A549 (cell line): ENCODE data around the gene VWF. TPM values are rescaled to one million over a fixed set of nuclear protein-coding genes. Genes with fewer than 3 reads are reported as not detected.
A peak's percentile ranks its signal among the peaks of the same experiment; 100 is the strongest.
"Not testable (repeated sequence)": the region's sequence is repeated elsewhere in the genome, so short reads cannot be mapped to it uniquely, and the experiment has no call there.

Experiments used
- ATAC-seq, 2 experiments: fragments of 200-7000 bp in 1 of 2; fragments of >200 bp in 1 of 2; cut with Nextera tagmentation in 1 of 2; cut with Tn5 transposase in 1 of 2; 3 replicates each; pipeline versions ENCODE4 v1.8.0 to v1.9.1; 2018 to 2020; ENCODE audit warnings: mild to moderate bottlenecking in 1 of 2, moderate library complexity in 1 of 2
- CTCF ChIA-PET: fragments of 300-600 bp; sonication (Branson Sonifier 250); formaldehyde crosslinking; extraction: SDS; loops from one replicate; lab custom pipeline; 2021; ENCODE audit warnings: antibody characterized with exemption, inconsistent platforms; lab: Yijun Ruan, JAX
- POLR2A ChIA-PET: fragments of 350-600 bp; formaldehyde crosslinking; extraction: SDS; loops from one replicate; lab custom pipeline; 2021; ENCODE audit warnings: antibody characterized with exemption, inconsistent platforms; lab: Yijun Ruan, JAX
- DNase-seq, 2 experiments: peaks; one replicate each; pipeline versions ENCODE4 v3.0.0 to v3.0.0-alpha.2; 2011 to 2016; ENCODE audit warnings: low read depth in 1 of 2, low spot score in 1 of 2
- FAIRE-seq: peaks from 2 replicates; lab custom pipeline; 2011; peaks lifted over from hg19 to GRCh38; lab: Jason Lieb, UNC
- H3K27ac ChIP-seq, 2 experiments: fragments of >200 bp; sonication (Bioruptor Twin); formaldehyde crosslinking; 3 replicates each; pipeline ENCODE4 v1.5.1; 2016 to 2017
- H3K4me1 ChIP-seq: fragments of >200 bp; sonication (Bioruptor Twin); formaldehyde crosslinking; 3 replicates; pipeline ENCODE4 v1.6.1; 2016
- H3K4me2 ChIP-seq: fragments of >200 bp; sonication (Bioruptor Twin); formaldehyde crosslinking; 3 replicates; pipeline ENCODE4 v1.6.1; 2016
- H3K4me3 ChIP-seq: fragments of >200 bp; sonication (Bioruptor Twin); formaldehyde crosslinking; 3 replicates; pipeline ENCODE4 v1.5.1; 2016
- H3K9me3 ChIP-seq: fragments of >200 bp; sonication (Bioruptor Twin); formaldehyde crosslinking; 3 replicates; pipeline ENCODE4 v1.6.1; 2016
- ATOH8 ChIP-seq: fragments of 250-450 bp; sonication (Bioruptor Pico); IDR thresholded peaks from 2 replicates; pipeline ENCODE4 v1.5.0; 2020; ENCODE audit warnings: low read depth, mild to moderate bottlenecking, moderate library complexity
- BCL3 ChIP-seq: fragments of >200 bp; sonication (Bioruptor Twin); formaldehyde crosslinking; IDR thresholded peaks from 3 replicates; pipeline ENCODE4 v1.6.1; 2016
- CBX8 ChIP-seq: fragments of 200-600 bp; sonication (generic); IDR thresholded peaks from 2 replicates; pipeline ENCODE4 v1.6.1; 2016
- CEBPB ChIP-seq, 2 experiments: fragments of >200 bp in 1 of 2; sonication (Bioruptor Twin) in 1 of 2; formaldehyde crosslinking in 1 of 2; IDR thresholded peaks; 2 replicates each; pipeline ENCODE4 v1.6.1; 2012 to 2016
- CTCF ChIP-seq: fragments of >200 bp; sonication (Bioruptor Twin); formaldehyde crosslinking; IDR thresholded peaks from 3 replicates; pipeline ENCODE4 v1.5.1; 2016
- EHMT2 ChIP-seq: fragments of 200-600 bp; sonication (generic); IDR thresholded peaks from 2 replicates; pipeline ENCODE4 v1.6.1; 2016; ENCODE audit warnings: antibody characterized with exemption, low read depth, mild to moderate bottlenecking, moderate library complexity
- ELK1 ChIP-seq: fragments of 150-350 bp; IDR thresholded peaks from 2 replicates; pipeline ENCODE4 v1.6.1; 2014; ENCODE audit warnings: low read depth, mild to moderate bottlenecking, low read length
- HDAC2 ChIP-seq: fragments of 200-600 bp; sonication (generic); IDR thresholded peaks from 2 replicates; pipeline ENCODE4 v1.6.1; 2016
- HES2 ChIP-seq: fragments of >200 bp; sonication (Bioruptor Twin); formaldehyde crosslinking; IDR thresholded peaks from 2 replicates; pipeline ENCODE4 v1.6.1; 2016
- HOXA7 ChIP-seq: fragments of 250-450 bp; sonication (Bioruptor Pico); IDR thresholded peaks from 2 replicates; pipeline ENCODE4 v1.5.0; 2020; ENCODE audit warnings: mild to moderate bottlenecking, moderate library complexity
- HOXB5 ChIP-seq: fragments of 250-450 bp; sonication (Bioruptor Pico); IDR thresholded peaks from 2 replicates; pipeline ENCODE4 v1.5.0; 2020; ENCODE audit warnings: mild to moderate bottlenecking, moderate library complexity
- JUNB ChIP-seq: fragments of >200 bp; sonication (Bioruptor Twin); formaldehyde crosslinking; IDR thresholded peaks from 2 replicates; pipeline ENCODE4 v1.6.1; 2016
- MAX ChIP-seq: IDR thresholded peaks from 2 replicates; pipeline ENCODE4 v1.6.1; 2012
- MAZ ChIP-seq: fragments of 150-350 bp; IDR thresholded peaks from 2 replicates; pipeline ENCODE4 v1.6.1; 2014; ENCODE audit warnings: antibody characterized with exemption, low read depth, low read length, borderline replicate concordance
- MYC ChIP-seq: IDR thresholded peaks from 2 replicates; pipeline ENCODE4 v1.6.1; 2012; ENCODE audit warnings: mild to moderate bottlenecking, inconsistent platforms, low read length, improper control_type of control experiment, borderline replicate concordance
- POLR2AphosphoS2 ChIP-seq: conservative IDR thresholded peaks from 2 replicates; pipeline ENCODE4 v1.6.1; 2012; ENCODE audit warnings: low read length, improper control_type of control experiment, inconsistent platforms
- RAD21 ChIP-seq, 2 experiments: fragments of >200 bp in 1 of 2; sonication (Bioruptor Twin) in 1 of 2; formaldehyde crosslinking in 1 of 2; IDR thresholded peaks in 1 of 2; conservative IDR thresholded peaks in 1 of 2; 2 replicates in 1 of 2; 3 replicates in 1 of 2; pipeline ENCODE4 v1.6.1; 2012 to 2018; ENCODE audit warnings: inconsistent platforms in 1 of 2
- RARB ChIP-seq: fragments of 250-450 bp; sonication (Bioruptor Pico); IDR thresholded peaks from 2 replicates; pipeline ENCODE4 v1.8.0; 2021; ENCODE audit warnings: mild to moderate bottlenecking, moderate library complexity
- RCOR1 ChIP-seq: fragments of 150-350 bp; IDR thresholded peaks from 2 replicates; pipeline ENCODE4 v1.6.1; 2014; ENCODE audit warnings: antibody characterized with exemption, low read length, low read depth
- RFX5 ChIP-seq: fragments of 450-650 bp; IDR thresholded peaks from 2 replicates; pipeline ENCODE4 v1.7.1; 2014; ENCODE audit warnings: antibody characterized with exemption, mild to moderate bottlenecking, moderate library complexity
- RNF2 ChIP-seq: fragments of 200-600 bp; sonication (generic); IDR thresholded peaks from 2 replicates; pipeline ENCODE4 v1.6.1; 2016; ENCODE audit warnings: low read depth, mild to moderate bottlenecking, antibody characterized with exemption, moderate library complexity, borderline replicate concordance
- USF2 ChIP-seq: fragments of 450-650 bp; IDR thresholded peaks from 2 replicates; pipeline ENCODE4 v1.6.1; 2014; ENCODE audit warnings: antibody characterized with exemption
- ZC3H11A ChIP-seq: fragments of 450-650 bp; IDR thresholded peaks from 2 replicates; pipeline ENCODE4 v1.6.1; 2014; ENCODE audit warnings: antibody characterized with exemption, mild to moderate bottlenecking
- WGBS: methylation state at CpG from one replicate; pipeline ENCODE4 v1.1.6; 2017; ENCODE audit errors: missing lambda C conversion rate; 5-methylcytosine and 5-hydroxymethylcytosine counted together
- polyA plus RNA-seq, 4 experiments: library from polyadenylated mRNA; depleted of rRNA in 3 of 4; stranded (reverse); fragments of >200 nt; fragmentation: RNase III in 1 of 4; extraction: RNeasy Plus Mini Kit Qiagen cat#74134 plus additional on column Dnase treatment in 1 of 4; gene quantifications; 2 replicates in 3 of 4; 3 replicates in 1 of 4; pipeline ENCODE4 v1.2.3, GENCODE V29; 2011 to 2017

VWF gene
- polyA plus RNA-seq, 2 of the 4 experiments (the other 2 are of a cell fraction) = 0.01 TPM; not detected in 1

GRCh38 chr12:6104027-6104426 lies 20.4 kb downstream of the VWF start:
- ATAC-seq = no peak
- no peak for TF ChIP-seq JUNB
- no peak for TF ChIP-seq POLR2AphosphoS2
- TF ChIP-seq ZC3H11A = no peak
- no peak for TF ChIP-seq HOXA7 (CRISPR knock-in tag)
- TF ChIP-seq HOXB5 (CRISPR knock-in tag) = no peak
- no peak for TF ChIP-seq MAZ
- no peak for TF ChIP-seq CTCF
- TF ChIP-seq RFX5 = no peak
- ChIA-PET CTCF (interaction anchor here (1.5 kb wide), 1 partner anchor 8 kb away, joined by 5 read pairs; no protein-coding TSS in a partner anchor), POLR2A (no interaction called here)
- Histone ChIP-seq H3K9me3 (peaks cover 2% of the 10 kb centered on the region; the same call in 1 of the 3 replicates), H3K4me1 (no peaks in the 10 kb centered on the region), H3K4me2 (no peak overlapping the region), H3K27ac (no peak overlapping the region), H3K4me3 (no peak overlapping the region)
- peak; percentile 68 for FAIRE-seq
- DNase-seq = no peak
- WGBS = 72% methylated on average over 3 of the region's 3 CpGs

- DNase-seq, ATAC-seq, POLR2A ChIA-PET, H3K9me3 ChIP-seq, H3K4me3 ChIP-seq, H3K27ac ChIP-seq, H3K4me2 ChIP-seq, H3K4me1 ChIP-seq, FAIRE-seq: not testable (repeated sequence)
- WGBS = 87% methylated on average over 5 of the region's 5 CpGs
- CTCF ChIA-PET = interaction anchor here (1.4 to 2.3 kb wide), 2 partner anchors 94 to 177 kb away, joined by 3 to 5 read pairs; no protein-coding TSS in a partner anchor
Measured at GRCh38 chr12:6102021-6102420, 22.4 kb downstream of the VWF start.

GRCh38 chr12:6099316-6099715 lies 25.2 kb downstream of the VWF start:
- no peak for TF ChIP-seq RNF2
- no peak for TF ChIP-seq RAD21 (conservative IDR thresholded peaks at IDR 0.05 in 1 of 2, IDR thresholded peaks at IDR 0.05 in 1 of 2)
- TF ChIP-seq ELK1 = no peak
- TF ChIP-seq CEBPB (IDR thresholded peaks at IDR 0.05) = no peak
- TF ChIP-seq HDAC2 = no peak
- no peak for TF ChIP-seq MAX
- TF ChIP-seq USF2 = no peak
- TF ChIP-seq RARB = no peak
- no peak for TF ChIP-seq MAZ
- no peak for TF ChIP-seq BCL3
- no peak for TF ChIP-seq MYC
- no peak for TF ChIP-seq EHMT2
- no peak for TF ChIP-seq CBX8
- no peak for TF ChIP-seq ATOH8 (CRISPR knock-in tag)
- TF ChIP-seq RCOR1 = no peak
- TF ChIP-seq HES2 = no peak
- Histone ChIP-seq H3K4me2 (no peak overlapping the region), H3K4me1 (no peaks in the 10 kb centered on the region; the same call in 2 of the 3 replicates), H3K27ac (no peak overlapping the region), H3K9me3 (peaks cover 5% of the 10 kb centered on the region; the same call in 2 of the 3 replicates), H3K4me3 (no peak overlapping the region)
- no peak for DNase-seq
- no peak for FAIRE-seq
- ATAC-seq = no peak
- under 1% methylated on average over 2 of the region's 2 CpGs for WGBS
- ChIA-PET POLR2A (no interaction called here), CTCF (no interaction called here)
